Transverse colon (tissue), 4 donors: ENCODE results near the gene INHBC.

ENCODE experiments used
- CTCF ChIP-seq, 5 experiments: fragments of 200-600 bp in 3 of 5; fragments of 450-650 bp in 2 of 5; sonication (generic) in 3 of 5; IDR thresholded peaks; 1 replicate in 2 of 5; 2 replicates in 3 of 5; pipeline ENCODE4 v1.5.1; 2016 to 2017; ENCODE audit warnings: antibody characterized with exemption in 5 of 5, inconsistent platforms in 3 of 5, mild to moderate bottlenecking in 2 of 5, moderate library complexity in 1 of 5
- EP300 ChIP-seq: sonication (generic); formaldehyde crosslinking; IDR thresholded peaks from one replicate; pipeline ENCODE4 v1.6.1; 2017; ENCODE audit warnings: antibody characterized with exemption, low read depth
- POLR2A ChIP-seq: fragments of 450-650 bp; IDR thresholded peaks from one replicate; pipeline ENCODE4 v1.6.1; 2016; ENCODE audit warnings: antibody characterized with exemption, mild to moderate bottlenecking, moderate library complexity
- POLR2AphosphoS5 ChIP-seq, 3 donors: sonication (generic); formaldehyde crosslinking; IDR thresholded peaks; one replicate each; pipeline ENCODE4 v1.6.1; 2016; ENCODE audit warnings: antibody characterized with exemption in 3 of 3

GRCh38 chr12:57479043-57479375 is 44.4 kb downstream of the INHBC start:
- no peak for TF ChIP-seq CTCF (IDR thresholded peaks at IDR 0.05)
- TF ChIP-seq POLR2AphosphoS5 (IDR thresholded peaks at IDR 0.05), result no peak
- TF ChIP-seq POLR2A, result no peak
- no peak for TF ChIP-seq EP300
